HG03060 (cell line): Measurements from ENCODE around the gene GOLGA6A.
"Not testable (repeated sequence)": the region's sequence is repeated elsewhere in the genome, so short reads cannot be mapped to it uniquely, and the experiment has no call there.

Experiments
- ATAC-seq: cut with Tn5 transposase; IDR thresholded peaks from one replicate; pipeline ENCODE4 v1.9.1; 2021; ENCODE audit warnings: low read depth, moderate number of reproducible peaks; ENCODE audit not compliant: unreplicated experiment

The GOLGA6A gene

GRCh38 chr15:74053941-74054529 lies 28.3 kb downstream of the GOLGA6A start:
- ATAC-seq = no peak

GRCh38 chr15:74053517-74053916 lies 28.8 kb downstream of the GOLGA6A start:
- ATAC-seq = no peak

- not testable (repeated sequence) for ATAC-seq
These were observed 29.8 kb downstream of the GOLGA6A start for GRCh38 chr15:74052271-74053260.

GRCh38 chr15:74050556-74051234 lies 31.7 kb downstream of the GOLGA6A start:
- no peak for ATAC-seq

GRCh38 chr15:74050127-74050526 lies 32.2 kb downstream of the GOLGA6A start:
- no peak for ATAC-seq

- ATAC-seq = no peak
These were observed 36.1 kb downstream of the GOLGA6A start for GRCh38 chr15:74046275-74046674.

- no peak for ATAC-seq
These were observed 36.6 kb downstream of the GOLGA6A start for GRCh38 chr15:74045636-74046274.

GRCh38 chr15:74045184-74045583 lies 37.2 kb downstream of the GOLGA6A start:
- no peak for ATAC-seq

GRCh38 chr15:74044267-74045110 lies 37.9 kb downstream of the GOLGA6A start:
- no peak for ATAC-seq

GRCh38 chr15:74043425-74044266 lies 38.7 kb downstream of the GOLGA6A start:
- no peak for ATAC-seq

- no peak for ATAC-seq
These were observed 39.5 kb downstream of the GOLGA6A start for GRCh38 chr15:74042603-74043424.

- no peak for ATAC-seq
These were observed 40.4 kb downstream of the GOLGA6A start for GRCh38 chr15:74041777-74042435.

- ATAC-seq = no peak
These were observed 41.0 kb downstream of the GOLGA6A start for GRCh38 chr15:74041311-74041756.

GRCh38 chr15:74040109-74040850 lies 42.1 kb downstream of the GOLGA6A start:
- no peak for ATAC-seq

GRCh38 chr15:74039656-74040010 lies 42.7 kb downstream of the GOLGA6A start:
- ATAC-seq = no peak

GRCh38 chr15:74038707-74039655 lies 43.4 kb downstream of the GOLGA6A start:
- ATAC-seq = no peak
